K562 (cell line): ENCODE data around the gene RBM17. TPM values are rescaled to one million over a fixed set of nuclear protein-coding genes. Genes with fewer than 3 reads are reported as not detected.

ENCODE experiments used
- ATAC-seq: fragments of 200-7000 bp; cut with Tn5 transposase; 3 replicates; pipeline ENCODE4 v1.9.1; 2020; ENCODE audit warnings: moderate library complexity
- BruUV-seq: library from RNA; stranded (reverse); fragments of 400-500 nt; replicated peaks from 2 replicates; lab custom pipeline; 2021; lab: Mats Ljungman, UMichigan
- CTCF ChIA-PET: fragments of 300-600 bp; formaldehyde crosslinking; extraction: SDS; loops from one replicate; lab custom pipeline; 2021; ENCODE audit warnings: low intra/inter-chr PET ratio; lab: Yijun Ruan, JAX
- POLR2A ChIA-PET: fragments of 300-600, 350-650 bp; sonication (Branson Sonifier 250); formaldehyde crosslinking; extraction: SDS; loops from one replicate; lab custom pipeline; 2021; ENCODE audit warnings: antibody characterized with exemption, inconsistent platforms; lab: Yijun Ruan, JAX
- DNase-seq, 4 experiments: peaks; one replicate each; pipeline versions ENCODE4 v3.0.0 to v3.0.0-alpha.2; 2011 to 2018; ENCODE audit warnings: low spot score in 3 of 4, mixed read lengths in 3 of 4; ENCODE audit errors: extremely low read depth in 1 of 4
- FAIRE-seq: peaks from 2 replicates; lab custom pipeline; 2011; peaks lifted over from hg19 to GRCh38; lab: Jason Lieb, UNC
- H2AFZ ChIP-seq: 2 replicates; pipeline ENCODE4 v1.6.0; 2011; ENCODE audit warnings: low read depth, low read length, control low read depth, inconsistent platforms
- H3K27ac ChIP-seq: fragments of 200-600 bp; 3 replicates; pipeline ENCODE4 v1.8.0; 2011; ENCODE audit warnings: low read depth, mild to moderate bottlenecking, control low read depth, inconsistent platforms, low read length, moderate library complexity, mixed read lengths; ENCODE audit errors: extremely low read depth
- H3K27me3 ChIP-seq, 2 experiments: fragments of 300-600 bp in 1 of 2; 2 replicates in 1 of 2; 3 replicates in 1 of 2; pipeline versions ENCODE4 v1.6.0 to v1.8.0; 2011; ENCODE audit warnings: inconsistent platforms in 2 of 2, low read length in 2 of 2, mild to moderate bottlenecking in 1 of 2, mixed read lengths in 1 of 2, moderate library complexity in 1 of 2; ENCODE audit not compliant: control insufficient read depth in 2 of 2, insufficient read depth in 2 of 2
- H3K36me3 ChIP-seq: fragments of 300-600 bp; 3 replicates; pipeline ENCODE4 v1.8.0; 2011; ENCODE audit warnings: mild to moderate bottlenecking, low read length, inconsistent platforms; ENCODE audit not compliant: control insufficient read depth, insufficient read depth
- H3K4me1 ChIP-seq, 2 experiments: fragments of 200-600 bp in 1 of 2; replicated peaks in 1 of 2; 2 replicates in 1 of 2; 3 replicates in 1 of 2; pipeline versions ENCODE4 v1.5.1 to v1.8.0; 2011; ENCODE audit warnings: inconsistent platforms in 2 of 2, low read length in 2 of 2, mild to moderate bottlenecking in 1 of 2, mixed read lengths in 1 of 2, moderate library complexity in 1 of 2; ENCODE audit not compliant: control insufficient read depth in 2 of 2, insufficient read depth in 2 of 2
- H3K4me2 ChIP-seq: 2 replicates; pipeline ENCODE4 v1.6.1; 2011; ENCODE audit warnings: low read length, control low read depth, inconsistent platforms, mixed read lengths; ENCODE audit not compliant: insufficient read depth
- H3K4me3 ChIP-seq: fragments of 200-600 bp; sonication (generic), shearing (Covaris generic); 2 replicates; pipeline ENCODE4 v1.5.1; 2016; ENCODE audit warnings: control low read depth, inconsistent platforms
- H3K79me2 ChIP-seq: fragments of 200-600 bp; 3 replicates; pipeline ENCODE4 v1.8.0; 2011; ENCODE audit warnings: low read length, inconsistent platforms; ENCODE audit not compliant: control insufficient read depth, insufficient read depth
- H3K9ac ChIP-seq, 2 experiments: 2 replicates each; pipeline versions ENCODE4 v1.6.0 to v1.6.1; 2011; ENCODE audit warnings: low read depth in 2 of 2, low read length in 2 of 2, control low read depth in 1 of 2, inconsistent platforms in 1 of 2, mild to moderate bottlenecking in 1 of 2, mixed read lengths in 1 of 2; ENCODE audit not compliant: insufficient read depth in 1 of 2
- H3K9me1 ChIP-seq: one replicate; pipeline ENCODE4 v1.6.0; 2011; ENCODE audit warnings: inconsistent platforms, mild to moderate bottlenecking, low read length, moderate library complexity; ENCODE audit not compliant: control insufficient read depth, insufficient read depth
- H3K9me3 ChIP-seq: replicated peaks from 2 replicates; pipeline ENCODE4 v1.5.1; 2011; ENCODE audit warnings: low read depth, low read length, inconsistent platforms; ENCODE audit not compliant: control insufficient read depth, insufficient read depth
- H4K20me1 ChIP-seq: replicated peaks from 2 replicates; pipeline ENCODE4 v1.6.1; 2011; ENCODE audit warnings: low read length, inconsistent platforms, mixed read lengths; ENCODE audit not compliant: control insufficient read depth, insufficient read depth
- SFPQ ChIP-seq: fragments of 200-400 bp; formaldehyde crosslinking; IDR thresholded peaks from 2 replicates; pipeline ENCODE4 v1.6.1; 2017; ENCODE audit warnings: mild to moderate bottlenecking, low read depth, low read length, moderate library complexity
- SRSF1 ChIP-seq: fragments of 200-400 bp; formaldehyde crosslinking; IDR thresholded peaks from 2 replicates; pipeline ENCODE4 v1.6.1; 2017; ENCODE audit warnings: mild to moderate bottlenecking, low read depth, low read length, moderate library complexity
- WGBS: fragments of 100-300 bp; shearing (Covaris generic); methylation state at CpG from one replicate; pipeline ENCODE4 v1.1.6; 2016; ENCODE audit warnings: low coverage, mixed read lengths; ENCODE audit not compliant: insufficient coverage; ENCODE audit errors: missing lambda C conversion rate; 5-methylcytosine and 5-hydroxymethylcytosine counted together
- in situ Hi-C: fragments of 300-500 bp; cut with MboI; formaldehyde crosslinking; loops from 4 replicates; pipeline ENCODE4 v1.15.0; 2018; ENCODE audit warnings: inconsistent platforms, mixed read lengths
- intact Hi-C: fragments of 100-400 bp; cut with micrococcal nuclease; formaldehyde crosslinking; loops from 2 replicates; pipeline ENCODE4 v1.14.2; 2022
- polyA plus RNA-seq, 8 experiments: library from polyadenylated mRNA; depleted of rRNA in 4 of 8; stranded (reverse) in 5 of 8; unstranded in 3 of 8; fragments of >200 nt; fragmentation: Nextera tagmentation in 2 of 8; fragmentation: Illumina TruSeq in 1 of 8; extraction: Ambion mirVana in 2 of 8; extraction: Trizol in 1 of 8; gene quantifications; 2 replicates each; pipeline versions ENCODE4 v1.2.1 to v1.2.3, GENCODE V29; 2011 to 2014; ENCODE audit warnings: inconsistent platforms in 1 of 8, missing spikeins in 1 of 8
- total RNA-seq, 7 experiments: library from RNA; depleted of rRNA in 6 of 7; stranded (reverse); fragments of >200 nt in 6 of 7; fragmentation: Illumina TruSeq in 2 of 7; extraction: Trizol in 2 of 7; gene quantifications; 2 replicates each; pipeline versions ENCODE4 v1.2.1 to v1.2.3, GENCODE V29; 2011 to 2021; ENCODE audit warnings: low replicate concordance in 1 of 7

Gene RBM17
- total and polyA plus RNA-seq, 9 of the 15 experiments (the other 6 are each of a cell fraction or from before 2014, with no cell fraction given), result 23.6 to 217 (median 124) TPM

- Histone ChIP-seq H3K4me2 (peak overlapping the region; percentile 80; the same call in 1 of the 2 replicates), H4K20me1 (peaks cover 16% of the 10 kb centered on the region), H3K79me2 (peaks cover 52% of the 10 kb centered on the region), H3K9me3 (no peaks in the 10 kb centered on the region), H3K27me3 (peaks cover 3 to 7% of the 10 kb centered on the region in 2 experiments; a peak in 2 of 5 replicates), H3K9me1 (peaks cover 3% of the 10 kb centered on the region), H3K4me3 (peak overlapping the region; percentile 72), H2AFZ (no peak overlapping the region), H3K4me1 (peaks cover 30 to 54% of the 10 kb centered on the region in 2 experiments), H3K27ac (no peak overlapping the region), H3K9ac (peak overlapping the region in 1 of 2 experiments; percentile 96; a peak in 3 of 4 replicates), H3K36me3 (peaks cover 9% of the 10 kb centered on the region; the same call in 1 of the 3 replicates)
- CTCF ChIA-PET, result no interaction called here
- BruUV-seq, result no TSS peak
- no peak for TF ChIP-seq SFPQ
- no peak for TF ChIP-seq SRSF1
- FAIRE-seq (no peak), DNase-seq (no peak), ATAC-seq (no peak)
- 68% methylated on average over 20 of the region's 22 CpGs for WGBS
- POLR2A ChIA-PET, result interaction anchor here (0.7 to 6.2 kb wide), 2 partner anchors 17 to 21 kb away, joined by 3 to 38 read pairs; no protein-coding TSS in a partner anchor
- intact Hi-C loops, result no loop called here
- in situ Hi-C loops, result no loop called here
Observed at GRCh38 chr10:6146013-6146785, 57.4 kb downstream of the RBM17 start.
